ELF-1 (cell line): ENCODE data around the gene MARVELD3.
"Not testable (repeated sequence)": the region's sequence is repeated elsewhere in the genome, so short reads cannot be mapped to it uniquely, and the experiment has no call there.

ENCODE experiments used
- DNase-seq: peaks from one replicate; pipeline ENCODE4 v3.0.0-alpha.2; 2016; ENCODE audit warnings: low read depth, low spot score

MARVELD3 gene

GRCh38 chr16:71626018-71626857 is at the start of gene MARVELD3:
Gene MARVELD3, plus strand, starts transcription at chr16:71626184. Its CDS starts 46 bp downstream, at chr16:71626230.
- DNase-seq: peak; percentile 71

GRCh38 chr16:71576971-71577370 is 49.0 kb upstream of the MARVELD3 start, which contains the start of gene TAT:
Gene TAT, minus strand, starts transcription at chr16:71577092. Its CDS starts 677 bp downstream, at chr16:71576415.
- DNase-seq: no peak

- DNase-seq: not testable (repeated sequence)
Measured at GRCh38 chr16:71582553-71582848, 43.5 kb upstream of the MARVELD3 start.

GRCh38 chr16:71584543-71585317 is 41.3 kb upstream of the MARVELD3 start:
- DNase-seq: no peak

- DNase-seq: no peak
Measured at GRCh38 chr16:71585318-71585703, 40.7 kb upstream of the MARVELD3 start.

GRCh38 chr16:71589334-71589733 is 36.6 kb upstream of the MARVELD3 start:
- not testable (repeated sequence) for DNase-seq

GRCh38 chr16:71590071-71590470 is 35.9 kb upstream of the MARVELD3 start:
- DNase-seq: not testable (repeated sequence)

- no peak for DNase-seq
Measured at GRCh38 chr16:71590584-71590983, 35.4 kb upstream of the MARVELD3 start.

- no peak for DNase-seq
Measured at GRCh38 chr16:71591917-71592316, 34.1 kb upstream of the MARVELD3 start.

GRCh38 chr16:71593048-71593999 is 32.7 kb upstream of the MARVELD3 start:
- DNase-seq: no peak

- no peak for DNase-seq
Measured at GRCh38 chr16:71594000-71594646, 31.9 kb upstream of the MARVELD3 start.

- not testable (repeated sequence) for DNase-seq
Measured at GRCh38 chr16:71595340-71595826, 30.6 kb upstream of the MARVELD3 start.

GRCh38 chr16:71598426-71598825 is 27.6 kb upstream of the MARVELD3 start:
- not testable (repeated sequence) for DNase-seq

GRCh38 chr16:71600822-71601221 is 25.2 kb upstream of the MARVELD3 start:
- DNase-seq: no peak

- no peak for DNase-seq
Measured at GRCh38 chr16:71609066-71609465, 16.9 kb upstream of the MARVELD3 start.

GRCh38 chr16:71610447-71610846 is 15.5 kb upstream of the MARVELD3 start:
- DNase-seq: no peak

GRCh38 chr16:71610936-71611871 is 14.8 kb upstream of the MARVELD3 start:
- DNase-seq: peak; percentile 94

- not testable (repeated sequence) for DNase-seq
Measured at GRCh38 chr16:71614956-71615355, 11.0 kb upstream of the MARVELD3 start.

- DNase-seq: no peak
Measured at GRCh38 chr16:71618429-71618828, 7.6 kb upstream of the MARVELD3 start.

- no peak for DNase-seq
Measured at GRCh38 chr16:71622088-71622487, 3.9 kb upstream of the MARVELD3 start.
